DMS153 treated with DMSO at 0.1 percent for 48 hours (cell line): ENCODE data around the gene PDE8A.
"Not testable (repeated sequence)": the region's sequence is repeated elsewhere in the genome, so short reads cannot be mapped to it uniquely, and the experiment has no call there.

Experiments used
- DNase-seq: peaks from one replicate; lab custom pipeline; 2025; ENCODE audit not compliant: unreplicated experiment; lab: John Stamatoyannopoulos, UW

PDE8A gene

GRCh38 chr15:84988909-84989644 lies 7.4 kb downstream of the PDE8A start:
- DNase-seq, result no peak

GRCh38 chr15:84990507-84990906 lies 8.9 kb downstream of the PDE8A start:
- no peak for DNase-seq

- DNase-seq, result no peak
Observed at GRCh38 chr15:84991014-84991712, 9.5 kb downstream of the PDE8A start.

GRCh38 chr15:84992157-84992944 lies 10.7 kb downstream of the PDE8A start:
- no peak for DNase-seq

GRCh38 chr15:84996055-84996454 lies 14.4 kb downstream of the PDE8A start:
- no peak for DNase-seq

GRCh38 chr15:84996714-84997113 lies 15.1 kb downstream of the PDE8A start:
- not testable (repeated sequence) for DNase-seq

- DNase-seq, result not testable (repeated sequence)
Observed at GRCh38 chr15:84997214-84997613, 15.6 kb downstream of the PDE8A start.

GRCh38 chr15:85000189-85000864 lies 18.7 kb downstream of the PDE8A start:
- DNase-seq, result no peak

- no peak for DNase-seq
Observed at GRCh38 chr15:85000937-85001336, 19.3 kb downstream of the PDE8A start.

GRCh38 chr15:85002517-85002916 lies 20.9 kb downstream of the PDE8A start:
- no peak for DNase-seq

GRCh38 chr15:85003593-85004312 lies 22.1 kb downstream of the PDE8A start:
- DNase-seq, result no peak

- no peak for DNase-seq
Observed at GRCh38 chr15:85004550-85004949, 22.9 kb downstream of the PDE8A start.

- no peak for DNase-seq
Observed at GRCh38 chr15:85005319-85005718, 23.7 kb downstream of the PDE8A start.

- DNase-seq, result no peak
Observed at GRCh38 chr15:85005746-85006145, 24.1 kb downstream of the PDE8A start.

GRCh38 chr15:85006201-85006600 lies 24.5 kb downstream of the PDE8A start:
- no peak for DNase-seq

- no peak for DNase-seq
Observed at GRCh38 chr15:85006655-85007054, 25.0 kb downstream of the PDE8A start.

- DNase-seq, result no peak
Observed at GRCh38 chr15:85007137-85007536, 25.5 kb downstream of the PDE8A start.

- DNase-seq, result no peak
Observed at GRCh38 chr15:85007741-85008397, 26.2 kb downstream of the PDE8A start.

GRCh38 chr15:85008474-85009260 lies 27.0 kb downstream of the PDE8A start:
- no peak for DNase-seq
